GM12878 (cell line): ENCODE measurements around the gene UCKL1. TPM values are rescaled to one million over a fixed set of nuclear protein-coding genes. Genes with fewer than 3 reads are reported as not detected.

Source experiments
- ATAC-seq: fragments of 200-7000 bp; cut with Tn5 transposase; 3 replicates; pipeline ENCODE4 v1.9.1; 2020; ENCODE audit warnings: mild to moderate bottlenecking, moderate library complexity
- BruUV-seq: library from RNA; stranded (reverse); fragments of 400-500 nt; replicated peaks from 2 replicates; lab custom pipeline; 2021; lab: Mats Ljungman, UMichigan
- CTCF ChIA-PET: fragments of 300-600 bp; sonication (Branson Sonifier 250); formaldehyde crosslinking; extraction: SDS; loops from one replicate; lab custom pipeline; 2021; ENCODE audit warnings: inconsistent platforms; lab: Yijun Ruan, JAX
- POLR2A ChIA-PET: fragments of 350-600 bp; formaldehyde crosslinking; extraction: SDS; loops from one replicate; lab custom pipeline; 2021; ENCODE audit warnings: inconsistent platforms; lab: Charles Lee
- RAD21 ChIA-PET: fragments of 300-600 bp; sonication (Branson Sonifier 250); formaldehyde crosslinking; loops from one replicate; lab custom pipeline; 2023; ENCODE audit warnings: antibody characterized with exemption; ENCODE audit not compliant: unreplicated experiment; lab: Charles Lee
- SMC1A ChIA-PET: fragments of 300-600 bp; sonication (Branson Sonifier 250); formaldehyde crosslinking; loops from one replicate; lab custom pipeline; 2023; ENCODE audit not compliant: unreplicated experiment, uncharacterized antibody; lab: Charles Lee
- DNase-seq: peaks from one replicate; pipeline ENCODE4 v3.0.0-alpha.2; 2011; ENCODE audit warnings: low read depth, low spot score
- FAIRE-seq: peaks from 3 replicates; lab custom pipeline; 2011; peaks lifted over from hg19 to GRCh38; lab: Jason Lieb, UNC
- H2AFZ ChIP-seq: 2 replicates; pipeline ENCODE4 v1.6.0; 2011; ENCODE audit warnings: low read depth, low read length, control low read depth; ENCODE audit not compliant: control insufficient read depth
- H3K27ac ChIP-seq: 2 replicates; pipeline ENCODE4 v1.5.1; 2011; ENCODE audit warnings: control low read depth; ENCODE audit not compliant: control insufficient read depth, insufficient read depth
- H3K27me3 ChIP-seq, 2 experiments: replicated peaks in 1 of 2; 2 replicates each; pipeline versions ENCODE4 v1.6.0 to v1.6.1; 2011; ENCODE audit warnings: low read length in 1 of 2; ENCODE audit not compliant: control insufficient read depth in 2 of 2, insufficient read depth in 2 of 2
- H3K36me3 ChIP-seq, 2 experiments: 2 replicates each; pipeline ENCODE4 v1.5.1; 2011; ENCODE audit warnings: low read length in 1 of 2; ENCODE audit not compliant: control insufficient read depth in 2 of 2, insufficient read depth in 2 of 2
- H3K4me1 ChIP-seq: 2 replicates; pipeline ENCODE4 v1.6.1; 2011; ENCODE audit warnings: mild to moderate bottlenecking, low read length, moderate library complexity, mixed read lengths; ENCODE audit not compliant: control insufficient read depth, insufficient read depth
- H3K4me2 ChIP-seq: 2 replicates; pipeline ENCODE4 v1.6.0; 2011; ENCODE audit warnings: control low read depth; ENCODE audit not compliant: control insufficient read depth, insufficient read depth
- H3K4me3 ChIP-seq: fragments of 200-600 bp; sonication (generic); 2 replicates; pipeline ENCODE4 v1.5.1; 2016
- H3K79me2 ChIP-seq: 2 replicates; pipeline ENCODE4 v1.6.0; 2011; ENCODE audit warnings: low read length; ENCODE audit not compliant: control insufficient read depth, insufficient read depth
- H3K9ac ChIP-seq: 2 replicates; pipeline ENCODE4 v1.8.0; 2011; ENCODE audit warnings: low read length, control low read depth, mixed read lengths; ENCODE audit not compliant: control insufficient read depth, insufficient read depth
- H3K9me3 ChIP-seq: replicated peaks from 3 replicates; pipeline ENCODE4 v1.5.1; 2011; ENCODE audit warnings: mild to moderate bottlenecking, low read length; ENCODE audit not compliant: control insufficient read depth, insufficient read depth
- H4K20me1 ChIP-seq: 2 replicates; pipeline ENCODE4 v1.6.0; 2011; ENCODE audit not compliant: control insufficient read depth, insufficient read depth
- ETV6 ChIP-seq, 2 experiments: fragments of 450-650 bp in 1 of 2; IDR thresholded peaks in 1 of 2; conservative IDR thresholded peaks in 1 of 2; 2 replicates each; pipeline ENCODE4 v1.6.1; 2014; ENCODE audit warnings: antibody characterized with exemption in 1 of 2, borderline replicate concordance in 1 of 2, low read depth in 1 of 2, mild to moderate bottlenecking in 1 of 2, moderate library complexity in 1 of 2
- JUND ChIP-seq: IDR thresholded peaks from 2 replicates; pipeline ENCODE4 v1.6.1; 2012; ENCODE audit warnings: low read depth, mild to moderate bottlenecking, low read length, improper control_type of control experiment, moderate library complexity
- WGBS: methylation state at CpG from one replicate; pipeline ENCODE4 v1.1.6; 2016; ENCODE audit warnings: low lambda C conversion rate; ENCODE audit not compliant: insufficient replicate concordance, insufficient coverage; ENCODE audit errors: missing lambda C conversion rate; 5-methylcytosine and 5-hydroxymethylcytosine counted together
- in situ Hi-C: fragments of 300-500 bp; cut with MboI; formaldehyde crosslinking; loops from 9 replicates; pipeline ENCODE4 v1.14.3; 2018; ENCODE audit warnings: mixed read lengths
- intact Hi-C: fragments of 100-400 bp; cut with micrococcal nuclease; formaldehyde crosslinking; loops from one replicate; pipeline ENCODE4 v1.14.2; 2022; ENCODE audit not compliant: unreplicated experiment
- polyA plus RNA-seq, 11 experiments: library from polyadenylated mRNA; depleted of rRNA in 4 of 11; unstranded in 6 of 11; stranded (reverse) in 5 of 11; fragments of >200 nt; fragmentation: Nextera tagmentation in 4 of 11; fragmentation: Illumina TruSeq in 1 of 11; extraction: Ambion mirVana in 4 of 11; extraction: Trizol in 1 of 11; gene quantifications; 1 replicate in 1 of 11; 2 replicates in 10 of 11; pipeline versions ENCODE4 v1.2.1 to v1.2.3, GENCODE V29; 2011 to 2016; ENCODE audit warnings: inconsistent platforms in 2 of 11, missing spikeins in 2 of 11, low read depth in 1 of 11
- total RNA-seq, 4 experiments: library from RNA; depleted of rRNA in 3 of 4; stranded (reverse); fragments of >200 nt in 3 of 4; fragmentation: Illumina TruSeq in 1 of 4; extraction: Trizol in 1 of 4; gene quantifications; 2 replicates each; pipeline versions ENCODE4 v1.2.1 to v1.2.3, GENCODE V29; 2013 to 2021
- TF ChIP-seq, protein P1 (sequence below): fragments of 450-650 bp; IDR thresholded peaks from 2 replicates; pipeline ENCODE4 v1.6.1; 2017; ENCODE audit warnings: antibody characterized with exemption, mild to moderate bottlenecking, moderate library complexity
- TF ChIP-seq, protein P2 (sequence below): fragments of 450-650 bp; IDR thresholded peaks from 2 replicates; pipeline ENCODE4 v1.6.1; 2014; ENCODE audit warnings: mild to moderate bottlenecking

UCKL1 gene
- total and polyA plus RNA-seq, 10 of the 15 experiments (the other 5 are each of a cell fraction or from before 2014, with no cell fraction given): 2.4 to 36.3 (median 24.8) TPM

DNA sequence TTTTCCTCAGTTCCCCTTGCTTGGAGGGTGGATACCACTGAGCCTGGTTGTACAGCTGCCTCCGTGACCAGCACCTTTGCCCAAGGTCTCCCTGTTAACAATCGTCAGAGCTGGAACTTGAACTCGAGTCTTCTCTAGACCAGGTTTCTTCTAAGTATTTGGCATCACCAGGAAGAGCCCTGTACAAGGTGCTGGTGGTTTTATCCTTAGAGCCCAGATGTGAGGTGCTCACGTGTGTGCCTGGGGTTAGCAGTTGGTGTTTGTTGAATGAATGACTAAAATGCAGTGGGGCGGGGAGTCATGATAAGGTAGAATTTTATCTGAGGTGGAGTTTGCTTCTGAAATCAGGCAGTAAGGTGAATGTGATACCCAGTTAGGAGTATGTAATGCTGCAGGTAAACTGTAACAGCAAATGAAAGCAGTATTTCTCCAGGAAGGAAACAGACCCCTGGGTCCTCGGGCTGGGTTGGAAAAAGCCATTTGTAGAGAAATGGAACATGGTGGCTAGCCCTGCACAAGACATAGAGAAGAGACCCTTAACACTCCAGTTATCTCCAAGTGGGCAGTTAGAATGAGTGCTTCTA is 58.1 kb downstream of the UCKL1 start:
- Histone ChIP-seq H3K4me2 (no peak overlapping the region; the same call in 1 of the 2 replicates), H3K4me3 (no peak overlapping the region), H3K4me1 (peaks cover 7% of the 10 kb centered on the region), H2AFZ (no peak overlapping the region), H3K9ac (no peak overlapping the region), H3K36me3 (no peaks in the 10 kb centered on the region; a peak in 3 of 4 replicates), H3K27ac (no peak overlapping the region), H3K9me3 (no peaks in the 10 kb centered on the region), H3K27me3 (no peaks in the 10 kb centered on the region), H4K20me1 (peaks cover 5% of the 10 kb centered on the region), H3K79me2 (peaks cover 63% of the 10 kb centered on the region)
- no TSS peak for BruUV-seq
- RAD21 ChIA-PET: no interaction called here
- SMC1A ChIA-PET: no interaction called here
- WGBS: 94% methylated on average over 6 of the region's 6 CpGs
- FAIRE-seq (no peak), ATAC-seq (no peak), DNase-seq (no peak)
- POLR2A ChIA-PET: no interaction called here
- CTCF ChIA-PET: interaction anchor here (1.0 kb wide), 1 partner anchor 76 kb away, joined by 4 read pairs; no protein-coding TSS in a partner anchor
- intact Hi-C loops (no loop called here), in situ Hi-C loops (no loop called here)
- TF ChIP-seq, protein P1, sequence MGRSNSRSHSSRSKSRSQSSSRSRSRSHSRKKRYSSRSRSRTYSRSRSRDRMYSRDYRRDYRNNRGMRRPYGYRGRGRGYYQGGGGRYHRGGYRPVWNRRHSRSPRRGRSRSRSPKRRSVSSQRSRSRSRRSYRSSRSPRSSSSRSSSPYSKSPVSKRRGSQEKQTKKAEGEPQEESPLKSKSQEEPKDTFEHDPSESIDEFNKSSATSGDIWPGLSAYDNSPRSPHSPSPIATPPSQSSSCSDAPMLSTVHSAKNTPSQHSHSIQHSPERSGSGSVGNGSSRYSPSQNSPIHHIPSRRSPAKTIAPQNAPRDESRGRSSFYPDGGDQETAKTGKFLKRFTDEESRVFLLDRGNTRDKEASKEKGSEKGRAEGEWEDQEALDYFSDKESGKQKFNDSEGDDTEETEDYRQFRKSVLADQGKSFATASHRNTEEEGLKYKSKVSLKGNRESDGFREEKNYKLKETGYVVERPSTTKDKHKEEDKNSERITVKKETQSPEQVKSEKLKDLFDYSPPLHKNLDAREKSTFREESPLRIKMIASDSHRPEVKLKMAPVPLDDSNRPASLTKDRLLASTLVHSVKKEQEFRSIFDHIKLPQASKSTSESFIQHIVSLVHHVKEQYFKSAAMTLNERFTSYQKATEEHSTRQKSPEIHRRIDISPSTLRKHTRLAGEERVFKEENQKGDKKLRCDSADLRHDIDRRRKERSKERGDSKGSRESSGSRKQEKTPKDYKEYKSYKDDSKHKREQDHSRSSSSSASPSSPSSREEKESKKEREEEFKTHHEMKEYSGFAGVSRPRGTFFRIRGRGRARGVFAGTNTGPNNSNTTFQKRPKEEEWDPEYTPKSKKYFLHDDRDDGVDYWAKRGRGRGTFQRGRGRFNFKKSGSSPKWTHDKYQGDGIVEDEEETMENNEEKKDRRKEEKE: no peak
- TF ChIP-seq, protein P2, sequence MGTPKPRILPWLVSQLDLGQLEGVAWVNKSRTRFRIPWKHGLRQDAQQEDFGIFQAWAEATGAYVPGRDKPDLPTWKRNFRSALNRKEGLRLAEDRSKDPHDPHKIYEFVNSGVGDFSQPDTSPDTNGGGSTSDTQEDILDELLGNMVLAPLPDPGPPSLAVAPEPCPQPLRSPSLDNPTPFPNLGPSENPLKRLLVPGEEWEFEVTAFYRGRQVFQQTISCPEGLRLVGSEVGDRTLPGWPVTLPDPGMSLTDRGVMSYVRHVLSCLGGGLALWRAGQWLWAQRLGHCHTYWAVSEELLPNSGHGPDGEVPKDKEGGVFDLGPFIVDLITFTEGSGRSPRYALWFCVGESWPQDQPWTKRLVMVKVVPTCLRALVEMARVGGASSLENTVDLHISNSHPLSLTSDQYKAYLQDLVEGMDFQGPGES: no peak
- TF ChIP-seq ETV6 (conservative IDR thresholded peaks at IDR 0.05 in 1 of 2, IDR thresholded peaks at IDR 0.05 in 1 of 2; ENCODE audit: borderline replicate concordance in 1 of 2, low read depth in 1 of 2) (no peak), JUND (no peak)
